ENCODE measurements around the gene RALB.

Gene RALB

DNA sequence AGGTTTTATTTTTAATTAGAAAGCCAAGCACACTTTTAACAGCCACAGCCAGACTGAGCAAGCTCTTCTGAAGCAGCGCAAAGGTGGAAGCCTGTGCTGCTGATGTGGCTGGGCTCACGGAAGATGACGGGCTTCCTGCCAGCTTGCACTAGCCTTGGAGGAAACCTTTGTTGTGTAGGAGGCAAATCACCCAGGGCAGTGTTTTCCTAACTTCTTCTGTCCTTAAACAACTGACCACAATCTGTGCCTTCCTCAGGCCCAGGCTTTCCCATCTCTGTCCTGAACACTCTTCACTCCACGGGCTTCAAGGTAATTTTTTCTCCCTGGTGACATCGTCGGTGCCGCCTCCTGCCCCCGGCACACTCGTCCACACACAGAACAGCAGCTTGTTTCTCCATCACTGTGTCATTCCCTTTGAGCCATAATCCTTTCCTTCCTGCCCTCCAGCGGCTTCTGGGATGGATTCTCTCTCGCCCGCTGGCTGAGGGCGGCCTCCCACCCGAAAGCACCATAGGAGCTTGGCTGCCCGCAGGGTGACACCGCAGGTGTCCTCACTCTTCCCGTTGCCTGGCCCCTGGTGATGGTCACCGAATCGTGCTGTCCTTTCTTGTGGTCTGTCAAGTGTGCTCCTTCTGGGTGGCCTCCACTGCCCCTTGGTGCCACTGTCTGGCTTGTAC is 62.2 kb downstream of the RALB start:
- Histone ChIP-seq H3K27me3 (ENCODE audit: control insufficient read depth, insufficient read depth, low read length, poor library complexity, severe bottlenecking) (peaks cover 18% of the 10 kb centered on the region), H3K4me1 (ENCODE audit: control insufficient read depth, insufficient read depth, low read length) (no peaks in the 10 kb centered on the region), H3K27ac (ENCODE audit: insufficient read depth, low read depth, low read length, poor library complexity, severe bottlenecking) (no peak overlapping the region), H3K36me3 (ENCODE audit: control insufficient read depth, insufficient read depth, low read length) (no peaks in the 10 kb centered on the region), H3K4me3 (ENCODE audit: insufficient read depth, low read depth, low read length) (no peak overlapping the region), H3K9me3 (ENCODE audit: control insufficient read depth, low read length) (no peaks in the 10 kb centered on the region)
- WGBS, 2 experiments, result 85 to 87% methylated on average over 19 of the region's 19 CpGs

DNA sequence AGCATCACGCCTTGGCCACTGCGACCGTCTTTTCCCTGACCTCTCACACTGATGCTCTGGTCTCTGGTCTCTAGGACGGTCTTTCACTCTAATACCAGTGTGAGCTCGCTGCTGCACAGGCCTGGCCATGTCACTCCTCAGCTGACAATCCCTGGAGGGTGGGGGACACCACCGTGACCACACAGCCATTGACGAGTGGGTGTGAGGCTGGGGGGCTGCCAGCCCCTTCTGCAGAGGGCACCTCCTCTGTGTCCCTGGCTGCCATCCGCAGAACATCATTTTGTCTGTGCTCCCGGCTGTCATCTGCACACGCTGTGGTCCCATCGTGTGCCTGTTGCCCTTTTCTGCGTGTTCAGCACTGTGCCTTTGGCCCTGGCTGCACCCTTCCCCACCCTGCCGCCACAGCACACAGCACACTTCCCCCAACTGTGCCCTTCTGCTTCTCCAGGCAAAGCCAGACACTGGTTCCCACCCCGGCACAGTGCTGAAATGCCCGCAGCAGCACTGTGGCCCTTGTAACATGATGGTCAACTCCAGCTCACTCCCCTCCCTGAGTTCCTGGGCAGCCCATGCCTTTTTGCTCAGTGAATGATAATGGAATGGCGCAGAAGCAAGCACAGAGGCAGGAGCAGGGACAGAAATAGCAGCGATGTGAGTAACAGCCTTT is 62.8 kb downstream of the RALB start:
- peaks cover 18% of the 10 kb centered on the region for H3K27me3 ChIP-seq (ENCODE audit: control insufficient read depth, insufficient read depth, low read length, poor library complexity, severe bottlenecking)
- no peak overlapping the region for H3K4me3 ChIP-seq (ENCODE audit: insufficient read depth, low read depth, low read length)
- no peak overlapping the region for H3K27ac ChIP-seq (ENCODE audit: insufficient read depth, low read depth, low read length, poor library complexity, severe bottlenecking)
- no peaks in the 10 kb centered on the region for H3K4me1 ChIP-seq (ENCODE audit: control insufficient read depth, insufficient read depth, low read length)
- H3K36me3 ChIP-seq (ENCODE audit: control insufficient read depth, insufficient read depth, low read length), result no peaks in the 10 kb centered on the region
- 91 to 93% methylated on average over 17 of the region's 17 CpGs for WGBS, 2 experiments
- no peaks in the 10 kb centered on the region for H3K9me3 ChIP-seq (ENCODE audit: control insufficient read depth, low read length)

DNA sequence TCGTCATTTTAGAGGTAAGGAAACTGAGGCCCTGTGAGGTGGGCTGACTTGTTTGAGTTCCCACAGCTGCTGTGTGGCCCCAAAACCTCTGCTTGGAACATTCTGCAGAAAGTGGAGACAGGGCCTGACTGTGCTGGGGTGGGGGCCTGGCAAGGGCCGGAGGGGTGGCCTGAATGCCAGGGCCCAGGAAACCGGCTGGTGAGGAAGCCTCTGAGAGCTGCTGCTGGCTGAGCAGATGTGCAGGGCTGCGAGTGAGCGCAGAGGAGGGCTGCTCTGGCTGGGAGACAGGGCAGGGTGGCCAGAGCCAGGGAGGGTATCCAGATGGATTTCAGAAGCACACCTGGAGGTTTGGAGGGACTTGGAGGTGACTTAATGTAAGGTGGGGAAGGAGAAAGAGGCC is 63.4 kb downstream of the RALB start:
- Histone ChIP-seq H3K27me3 (ENCODE audit: control insufficient read depth, insufficient read depth, low read length, poor library complexity, severe bottlenecking) (peaks cover 18% of the 10 kb centered on the region), H3K36me3 (ENCODE audit: control insufficient read depth, insufficient read depth, low read length) (no peaks in the 10 kb centered on the region)
- 90 to 92% methylated on average over 5 of the region's 5 CpGs for whole genome bisulfite sequencing, 2 experiments

GRCh38 chr2:120316528-120317179 is 64.0 kb downstream of the RALB start:
- 84% methylated on average over 15 of the region's 15 CpGs for WGBS, 2 experiments
- no peaks in the 10 kb centered on the region for H3K36me3 ChIP-seq (ENCODE audit: control insufficient read depth, insufficient read depth, low read length)
- peaks cover 18% of the 10 kb centered on the region for H3K27me3 ChIP-seq (ENCODE audit: control insufficient read depth, insufficient read depth, low read length, poor library complexity, severe bottlenecking)
- H3K9me3 ChIP-seq (ENCODE audit: control insufficient read depth, low read length), result no peaks in the 10 kb centered on the region
- H3K4me1 ChIP-seq (ENCODE audit: control insufficient read depth, insufficient read depth, low read length), result no peaks in the 10 kb centered on the region
- no peak overlapping the region for H3K4me3 ChIP-seq (ENCODE audit: insufficient read depth, low read depth, low read length)
- no peak overlapping the region for H3K27ac ChIP-seq (ENCODE audit: insufficient read depth, low read depth, low read length, poor library complexity, severe bottlenecking)

More for the DNA sequence above, 63.4 kb downstream of the RALB start:
- H3K4me1 ChIP-seq (ENCODE audit: control insufficient read depth, insufficient read depth, low read length), result no peaks in the 10 kb centered on the region
- no peaks in the 10 kb centered on the region for H3K9me3 ChIP-seq (ENCODE audit: control insufficient read depth, low read length)
- H3K4me3 ChIP-seq (ENCODE audit: insufficient read depth, low read depth, low read length), result no peak overlapping the region
- no peak overlapping the region for H3K27ac ChIP-seq (ENCODE audit: insufficient read depth, low read depth, low read length, poor library complexity, severe bottlenecking)

GRCh38 chr2:120317180-120317533 is 64.5 kb downstream of the RALB start:
- no peaks in the 10 kb centered on the region for H3K36me3 ChIP-seq (ENCODE audit: control insufficient read depth, insufficient read depth, low read length)
- H3K4me3 ChIP-seq (ENCODE audit: insufficient read depth, low read depth, low read length), result no peak overlapping the region
- no peaks in the 10 kb centered on the region for H3K4me1 ChIP-seq (ENCODE audit: control insufficient read depth, insufficient read depth, low read length)
- no peaks in the 10 kb centered on the region for H3K9me3 ChIP-seq (ENCODE audit: control insufficient read depth, low read length)
- H3K27me3 ChIP-seq (ENCODE audit: control insufficient read depth, insufficient read depth, low read length, poor library complexity, severe bottlenecking), result peaks cover 18% of the 10 kb centered on the region
- no peak overlapping the region for H3K27ac ChIP-seq (ENCODE audit: insufficient read depth, low read depth, low read length, poor library complexity, severe bottlenecking)

DNA sequence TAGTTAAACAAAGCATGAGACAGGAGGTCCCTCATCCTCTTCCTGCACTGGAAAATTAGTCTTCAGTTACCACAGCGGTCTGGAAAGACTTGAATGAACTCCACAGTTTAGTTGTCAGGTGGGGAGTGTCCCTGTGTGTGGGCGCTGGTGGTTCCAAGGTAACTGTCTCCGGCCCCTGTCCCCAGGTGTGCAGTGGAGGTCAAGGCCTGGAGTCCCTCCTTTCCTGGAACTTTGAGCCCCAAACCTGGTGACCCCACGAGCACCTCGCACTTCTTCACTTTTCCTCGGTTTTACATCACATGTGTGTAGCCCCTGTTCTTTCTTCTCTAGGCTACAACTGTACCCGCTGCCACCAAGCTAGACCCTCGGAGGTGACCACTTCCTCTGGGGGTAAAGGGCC is 65.3 kb downstream of the RALB start:
- no peak overlapping the region for H3K27ac ChIP-seq (ENCODE audit: insufficient read depth, low read depth, low read length, poor library complexity, severe bottlenecking)
- peaks cover 18% of the 10 kb centered on the region for H3K27me3 ChIP-seq (ENCODE audit: control insufficient read depth, insufficient read depth, low read length, poor library complexity, severe bottlenecking)
- no peaks in the 10 kb centered on the region for H3K36me3 ChIP-seq (ENCODE audit: control insufficient read depth, insufficient read depth, low read length)
- H3K4me1 ChIP-seq (ENCODE audit: control insufficient read depth, insufficient read depth, low read length), result no peaks in the 10 kb centered on the region
- H3K9me3 ChIP-seq (ENCODE audit: control insufficient read depth, low read length), result no peaks in the 10 kb centered on the region
- 93 to 96% methylated on average over 8 of the region's 8 CpGs for WGBS, 2 experiments
- H3K4me3 ChIP-seq (ENCODE audit: insufficient read depth, low read depth, low read length), result no peak overlapping the region

DNA sequence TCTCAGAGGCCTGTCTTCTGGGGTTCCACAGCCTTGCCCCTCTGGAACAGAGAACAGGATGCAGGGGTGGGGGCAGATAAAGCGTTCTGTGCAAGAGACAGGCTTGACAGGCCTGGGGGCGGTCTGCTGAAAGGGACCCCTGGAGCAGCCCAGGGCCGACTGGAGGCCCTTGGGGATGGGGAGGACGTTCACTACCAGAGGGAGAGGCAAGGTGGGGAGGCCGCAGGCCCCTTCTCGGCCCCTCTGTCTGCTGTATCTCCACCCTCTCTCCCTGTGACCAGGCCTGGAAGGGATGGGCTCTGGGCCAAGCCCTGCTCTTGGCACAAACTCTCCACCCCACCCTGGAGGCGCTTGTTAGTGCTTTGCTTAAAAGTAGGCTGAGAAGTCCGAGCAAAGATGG is 66.0 kb downstream of the RALB start:
- H3K4me1 ChIP-seq (ENCODE audit: control insufficient read depth, insufficient read depth, low read length), result no peaks in the 10 kb centered on the region
- 77 to 80% methylated on average over 8 of the region's 8 CpGs for WGBS, 2 experiments
- peaks cover 13% of the 10 kb centered on the region for H3K27me3 ChIP-seq (ENCODE audit: control insufficient read depth, insufficient read depth, low read length, poor library complexity, severe bottlenecking)
- no peaks in the 10 kb centered on the region for H3K9me3 ChIP-seq (ENCODE audit: control insufficient read depth, low read length)
- H3K27ac ChIP-seq (ENCODE audit: insufficient read depth, low read depth, low read length, poor library complexity, severe bottlenecking), result no peak overlapping the region
- H3K36me3 ChIP-seq (ENCODE audit: control insufficient read depth, insufficient read depth, low read length), result no peaks in the 10 kb centered on the region
- no peak overlapping the region for H3K4me3 ChIP-seq (ENCODE audit: insufficient read depth, low read depth, low read length)

DNA sequence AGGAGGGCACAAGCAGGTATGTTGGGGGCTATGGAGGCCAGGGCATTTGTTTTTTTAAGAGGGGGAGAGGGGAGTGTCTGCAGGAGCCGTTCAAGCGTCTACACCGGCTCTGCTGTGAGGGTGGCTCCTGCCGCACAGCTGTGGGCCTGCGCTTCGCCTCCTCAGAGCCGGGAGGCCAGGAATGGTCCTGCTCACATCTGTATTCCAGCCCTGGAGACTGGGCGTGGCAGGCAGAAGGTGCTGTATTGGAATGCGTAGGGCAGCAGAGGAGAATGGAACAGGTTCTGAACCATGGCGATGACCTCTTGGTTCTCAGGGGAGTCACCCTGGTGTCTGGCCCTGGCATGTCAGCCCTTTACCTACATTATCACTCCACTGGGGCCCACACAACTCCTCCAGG is 66.5 kb downstream of the RALB start:
- no peaks in the 10 kb centered on the region for H3K36me3 ChIP-seq (ENCODE audit: control insufficient read depth, insufficient read depth, low read length)
- no peaks in the 10 kb centered on the region for H3K4me1 ChIP-seq (ENCODE audit: control insufficient read depth, insufficient read depth, low read length)
- WGBS, 2 experiments, result 89 to 92% methylated on average over 10 of the region's 10 CpGs
- H3K27me3 ChIP-seq (ENCODE audit: control insufficient read depth, insufficient read depth, low read length, poor library complexity, severe bottlenecking), result peaks cover 8% of the 10 kb centered on the region
- H3K9me3 ChIP-seq (ENCODE audit: control insufficient read depth, low read length), result no peaks in the 10 kb centered on the region
- H3K4me3 ChIP-seq (ENCODE audit: insufficient read depth, low read depth, low read length), result no peak overlapping the region
- H3K27ac ChIP-seq (ENCODE audit: insufficient read depth, low read depth, low read length, poor library complexity, severe bottlenecking), result no peak overlapping the region

- H3K4me1 ChIP-seq (ENCODE audit: control insufficient read depth, insufficient read depth, low read length), result no peaks in the 10 kb centered on the region
Measured at GRCh38 chr2:120319686-120320317, 67.2 kb downstream of the RALB start.

DNA sequence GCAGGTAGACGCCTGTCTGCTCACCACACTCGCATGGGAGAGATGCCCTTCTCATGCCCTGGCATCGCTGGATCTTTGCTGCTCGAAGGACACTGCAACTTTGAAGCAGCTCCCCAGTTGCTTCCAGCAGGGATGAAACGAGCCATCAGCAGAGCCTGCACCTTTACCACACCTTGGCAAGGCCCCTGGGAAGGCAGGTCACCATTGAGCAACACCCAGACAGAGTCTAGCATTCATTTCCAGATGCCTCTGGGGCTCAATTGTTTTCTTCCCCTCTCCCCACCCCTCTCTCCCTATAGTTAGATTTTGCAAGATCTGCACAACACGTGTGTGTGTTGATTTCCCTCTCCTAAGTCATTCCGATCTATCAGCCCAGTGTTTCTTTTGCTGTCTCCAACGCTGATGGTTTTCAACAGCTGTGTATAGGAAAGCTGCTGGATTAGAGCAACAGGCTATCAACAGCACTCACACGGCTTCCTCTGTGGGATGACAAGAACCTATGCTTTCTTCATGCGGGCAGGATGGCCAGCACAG is 67.7 kb downstream of the RALB start:
- no peaks in the 10 kb centered on the region for H3K4me1 ChIP-seq (ENCODE audit: control insufficient read depth, insufficient read depth, low read length)
- 86 to 89% methylated on average over 10 of the region's 10 CpGs for WGBS, 2 experiments

More at GRCh38 chr2:120319686-120320317, 67.2 kb downstream of the RALB start:
- Histone ChIP-seq H3K36me3 (ENCODE audit: control insufficient read depth, insufficient read depth, low read length) (no peaks in the 10 kb centered on the region), H3K27ac (ENCODE audit: insufficient read depth, low read depth, low read length, poor library complexity, severe bottlenecking) (no peak overlapping the region), H3K4me3 (ENCODE audit: insufficient read depth, low read depth, low read length) (no peak overlapping the region), H3K9me3 (ENCODE audit: control insufficient read depth, low read length) (no peaks in the 10 kb centered on the region), H3K27me3 (ENCODE audit: control insufficient read depth, insufficient read depth, low read length, poor library complexity, severe bottlenecking) (peaks cover 2% of the 10 kb centered on the region)
- WGBS, 2 experiments, result 89 to 91% methylated on average over 18 of the region's 18 CpGs

More for the DNA sequence above, 67.7 kb downstream of the RALB start:
- Histone ChIP-seq H3K36me3 (ENCODE audit: control insufficient read depth, insufficient read depth, low read length) (no peaks in the 10 kb centered on the region), H3K9me3 (ENCODE audit: control insufficient read depth, low read length) (no peaks in the 10 kb centered on the region), H3K27me3 (ENCODE audit: control insufficient read depth, insufficient read depth, low read length, poor library complexity, severe bottlenecking) (no peaks in the 10 kb centered on the region), H3K27ac (ENCODE audit: insufficient read depth, low read depth, low read length, poor library complexity, severe bottlenecking) (no peak overlapping the region), H3K4me3 (ENCODE audit: insufficient read depth, low read depth, low read length) (no peak overlapping the region)

Measured in ectodermal cell (in vitro differentiated cells).